PC-3 (cell line): ENCODE results near the gene RAG2. TPM values are rescaled to one million over a fixed set of nuclear protein-coding genes. Genes with fewer than 3 reads are reported as not detected.

Experiments
- ATAC-seq: fragments of 200-7000 bp; cut with Tn5 transposase; 2 replicates; pipeline ENCODE4 v1.9.1; 2020; ENCODE audit warnings: mild to moderate bottlenecking, moderate library complexity
- BruUV-seq: library from RNA; stranded (reverse); fragments of 400-500 nt; replicated peaks from 2 replicates; lab custom pipeline; 2021; lab: Mats Ljungman, UMichigan
- CTCF ChIA-PET: fragments of 300-600 bp; sonication (Branson Sonifier 250); formaldehyde crosslinking; loops from one replicate; lab custom pipeline; 2022; ENCODE audit warnings: antibody characterized with exemption; lab: Charles Lee
- POLR2A ChIA-PET: fragments of 300-600 bp; sonication (Branson Sonifier 250); formaldehyde crosslinking; loops from one replicate; lab custom pipeline; 2022; ENCODE audit warnings: antibody characterized with exemption; ENCODE audit not compliant: unreplicated experiment; lab: Charles Lee
- DNase-seq: peaks from one replicate; pipeline ENCODE4 v3.0.0-alpha.2; 2015
- H2AFZ ChIP-seq: fragments of 300-600 bp; sonication (generic); 2 replicates; pipeline ENCODE4 v1.6.0; 2016; ENCODE audit warnings: antibody characterized with exemption, low read length
- H3F3A ChIP-seq: fragments of 300-600 bp; sonication (generic); one replicate; pipeline ENCODE4 v1.6.0; 2017; ENCODE audit warnings: antibody characterized with exemption, low read length, control low read depth, mild to moderate bottlenecking; ENCODE audit not compliant: unreplicated experiment
- H3K27ac ChIP-seq: fragments of 300-600 bp; sonication (generic); 2 replicates; pipeline ENCODE4 v1.5.1; 2016; ENCODE audit warnings: mild to moderate bottlenecking, low read length
- H3K27me3 ChIP-seq: fragments of 300-600 bp; sonication (generic); 2 replicates; pipeline ENCODE4 v1.6.1; 2016; ENCODE audit warnings: low read length, mixed read lengths
- H3K36me3 ChIP-seq: fragments of 300-600 bp; sonication (generic); 2 replicates; pipeline ENCODE4 v1.6.1; 2016; ENCODE audit warnings: low read depth, mixed run types, low read length, mixed read lengths
- H3K4me1 ChIP-seq: fragments of 300-600 bp; sonication (generic); 2 replicates; pipeline ENCODE4 v1.5.1; 2016; ENCODE audit warnings: low read length; ENCODE audit not compliant: insufficient read depth
- H3K4me2 ChIP-seq: fragments of 300-600 bp; sonication (generic); 2 replicates; pipeline ENCODE4 v1.6.0; 2016; ENCODE audit warnings: low read length
- H3K4me3 ChIP-seq: fragments of 300-600 bp; sonication (generic); 2 replicates; pipeline ENCODE4 v1.5.1; 2016; ENCODE audit warnings: mild to moderate bottlenecking, low read length, mixed read lengths
- H3K79me2 ChIP-seq: fragments of 300-600 bp; sonication (generic); 2 replicates; pipeline ENCODE4 v1.6.1; 2017; ENCODE audit warnings: low read length, mixed read lengths
- H3K9ac ChIP-seq: fragments of 300-600 bp; sonication (generic); 2 replicates; pipeline ENCODE4 v1.6.0; 2016; ENCODE audit warnings: mild to moderate bottlenecking, low read length
- H3K9me2 ChIP-seq: fragments of 300-600 bp; sonication (generic); replicated peaks from 2 replicates; pipeline ENCODE4 v1.6.1; 2016; ENCODE audit warnings: mixed run types, low read length, mixed read lengths
- H3K9me3 ChIP-seq: fragments of 300-600 bp; sonication (generic); 2 replicates; pipeline ENCODE4 v1.6.1; 2016; ENCODE audit warnings: low read length, mixed read lengths
- H4K20me1 ChIP-seq: fragments of 300-600 bp; sonication (generic); 2 replicates; pipeline ENCODE4 v1.6.1; 2016; ENCODE audit warnings: low read length, mixed read lengths
- CTCF ChIP-seq: fragments of 300-600 bp; sonication (generic); conservative IDR thresholded peaks from 2 replicates; pipeline ENCODE4 v1.5.1; 2017; ENCODE audit warnings: antibody characterized with exemption, low read depth, mild to moderate bottlenecking, low read length
- EZH2 ChIP-seq: fragments of 300-600 bp; sonication (generic); IDR thresholded peaks from one replicate; pipeline ENCODE4 v1.6.1; 2017; ENCODE audit warnings: antibody characterized with exemption, mild to moderate bottlenecking, low read length; ENCODE audit not compliant: unreplicated experiment
- EZH2phosphoT487 ChIP-seq: fragments of 300-600 bp; sonication (generic); IDR thresholded peaks from 2 replicates; pipeline ENCODE4 v1.6.1; 2018; ENCODE audit warnings: mild to moderate bottlenecking, antibody characterized with exemption, low read length, borderline replicate concordance
- intact Hi-C: fragments of 100-400 bp; cut with micrococcal nuclease; formaldehyde crosslinking; loops from 2 replicates; pipeline ENCODE4 v1.9.0; 2023
- total RNA-seq: library from RNA; depleted of rRNA; stranded (reverse); fragments of >200 nt; gene quantifications from 2 replicates; pipeline ENCODE4 v1.2.3, GENCODE V29; 2014

RAG2 gene
- total RNA-seq, 1 experiment from 2014 or later: not detected

DNA sequence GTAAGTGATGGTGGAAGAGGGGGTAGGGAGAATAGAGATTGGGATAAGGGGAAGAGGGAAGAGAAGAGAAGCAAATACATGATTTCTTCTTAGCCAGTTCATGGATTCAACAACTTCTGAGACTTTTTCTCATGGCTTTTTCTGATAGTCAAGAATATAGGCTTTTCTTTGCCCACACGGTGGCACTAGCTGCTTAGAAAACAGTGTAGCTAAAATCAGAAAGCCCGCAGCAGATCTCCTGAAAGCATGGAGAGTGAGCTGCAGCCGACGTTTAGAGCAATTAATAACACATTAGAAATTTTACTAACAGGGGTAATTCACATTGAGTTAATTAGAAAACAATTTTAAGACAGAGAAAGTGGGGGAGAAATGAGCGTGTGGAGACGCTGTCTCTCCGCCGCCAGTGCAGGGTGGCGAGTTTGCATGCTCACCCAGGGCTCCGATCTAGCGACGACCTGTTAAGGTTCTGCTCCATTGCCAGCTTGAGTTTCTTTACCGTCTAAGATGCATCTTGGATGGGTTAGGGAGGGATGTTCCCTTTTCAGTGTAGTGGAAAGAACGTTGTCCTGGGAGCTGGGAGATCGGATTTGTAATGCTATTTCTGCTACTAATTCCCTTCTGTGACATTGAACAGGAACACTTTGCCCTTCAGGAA lies 33.5 kb downstream of the RAG2 start:
- POLR2A ChIA-PET: no interaction called here
- H4K20me1 ChIP-seq: no peaks in the 10 kb centered on the region
- DNase-seq (peak; percentile 69), ATAC-seq (peak; percentile 86)
- no peak overlapping the region for H3K27ac ChIP-seq
- no peaks in the 10 kb centered on the region for H3K4me1 ChIP-seq
- peak overlapping the region; percentile 78 for H3K4me2 ChIP-seq
- no peak overlapping the region for H3K9ac ChIP-seq
- peak overlapping the region; percentile 68; the same call in 1 of the 2 replicates for H2AFZ ChIP-seq
- H3K27me3 ChIP-seq: peaks cover 61% of the 10 kb centered on the region
- H3K79me2 ChIP-seq: no peaks in the 10 kb centered on the region
- peak overlapping the region; percentile 58 for H3K4me3 ChIP-seq
- no peaks in the 10 kb centered on the region for H3K36me3 ChIP-seq
- intact Hi-C loops: loop anchor here (1.0 kb wide), 3 partner anchors 58 to 183 kb away; no protein-coding TSS in a partner anchor
- no peaks in the 10 kb centered on the region for H3K9me3 ChIP-seq
- no TSS peak for BruUV-seq
- CTCF ChIA-PET: interaction anchor here (1.0 to 2.2 kb wide), 4 partner anchors 44 to 183 kb away, joined by 4 to 9 read pairs (median 6); no protein-coding TSS in a partner anchor
- TF ChIP-seq CTCF (peak; percentile 84), EZH2 (no peak), EZH2phosphoT487 (no peak)
- H3F3A ChIP-seq: no peaks in the 10 kb centered on the region
- H3K9me2 ChIP-seq: no peaks in the 10 kb centered on the region

DNA sequence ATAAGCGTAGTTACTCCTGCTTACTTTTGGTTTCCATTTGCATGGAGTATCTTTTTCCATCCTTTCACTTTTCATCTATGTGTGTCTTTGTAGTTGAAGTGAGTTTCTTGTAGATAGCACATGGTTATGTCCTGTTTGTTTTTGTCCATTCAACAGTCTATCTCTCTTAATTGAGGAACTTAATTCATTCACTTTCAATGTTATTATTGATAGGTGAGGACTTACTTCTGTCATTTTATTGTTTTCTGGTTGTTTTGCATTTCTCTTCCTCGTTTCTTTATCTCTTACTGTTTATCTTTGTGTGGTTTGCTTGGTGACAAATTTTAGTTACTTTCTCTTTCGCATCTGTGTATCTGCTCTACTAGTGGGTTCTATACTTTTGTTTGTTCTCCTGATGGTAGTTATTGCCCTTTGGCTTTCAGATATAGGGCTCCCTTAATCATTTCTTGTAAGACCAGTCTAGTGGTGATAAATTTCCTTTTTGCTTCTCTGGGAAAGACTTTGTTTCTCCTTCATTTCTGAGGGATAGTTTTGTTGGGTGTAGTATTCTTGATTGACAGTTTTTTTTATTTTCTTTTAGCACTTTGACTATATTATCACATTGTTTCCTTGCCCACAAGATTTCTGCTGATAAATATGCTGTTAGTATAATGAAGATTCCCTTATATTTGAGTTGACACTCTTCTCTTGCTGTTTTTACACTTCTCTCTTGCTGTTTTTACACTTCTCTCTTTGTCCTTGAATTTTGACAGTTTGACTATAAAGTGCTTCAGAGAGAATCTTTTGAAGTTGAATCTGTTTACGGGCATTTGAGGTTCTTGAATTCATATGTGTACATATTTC lies 39.2 kb downstream of the RAG2 start:
- Histone ChIP-seq H3K27ac (no peak overlapping the region), H3K4me1 (no peaks in the 10 kb centered on the region), H3K9me3 (no peaks in the 10 kb centered on the region), H2AFZ (no peak overlapping the region), H3K79me2 (no peaks in the 10 kb centered on the region), H3K27me3 (peaks cover 35% of the 10 kb centered on the region), H3K4me3 (no peak overlapping the region), H3K4me2 (no peak overlapping the region), H4K20me1 (no peaks in the 10 kb centered on the region), H3K36me3 (no peaks in the 10 kb centered on the region), H3K9ac (no peak overlapping the region), H3K9me2 (no peaks in the 10 kb centered on the region), H3F3A (no peaks in the 10 kb centered on the region)
- POLR2A ChIA-PET: no interaction called here
- no TSS peak for BruUV-seq
- no peak for DNase-seq
- ATAC-seq: no peak
- no peak for TF ChIP-seq CTCF
- TF ChIP-seq EZH2phosphoT487: no peak
- TF ChIP-seq EZH2: no peak
- CTCF ChIA-PET: no interaction called here
- intact Hi-C loops: no loop called here
